ENCODE results near the gene ITPK1.

ITPK1 gene

DNA sequence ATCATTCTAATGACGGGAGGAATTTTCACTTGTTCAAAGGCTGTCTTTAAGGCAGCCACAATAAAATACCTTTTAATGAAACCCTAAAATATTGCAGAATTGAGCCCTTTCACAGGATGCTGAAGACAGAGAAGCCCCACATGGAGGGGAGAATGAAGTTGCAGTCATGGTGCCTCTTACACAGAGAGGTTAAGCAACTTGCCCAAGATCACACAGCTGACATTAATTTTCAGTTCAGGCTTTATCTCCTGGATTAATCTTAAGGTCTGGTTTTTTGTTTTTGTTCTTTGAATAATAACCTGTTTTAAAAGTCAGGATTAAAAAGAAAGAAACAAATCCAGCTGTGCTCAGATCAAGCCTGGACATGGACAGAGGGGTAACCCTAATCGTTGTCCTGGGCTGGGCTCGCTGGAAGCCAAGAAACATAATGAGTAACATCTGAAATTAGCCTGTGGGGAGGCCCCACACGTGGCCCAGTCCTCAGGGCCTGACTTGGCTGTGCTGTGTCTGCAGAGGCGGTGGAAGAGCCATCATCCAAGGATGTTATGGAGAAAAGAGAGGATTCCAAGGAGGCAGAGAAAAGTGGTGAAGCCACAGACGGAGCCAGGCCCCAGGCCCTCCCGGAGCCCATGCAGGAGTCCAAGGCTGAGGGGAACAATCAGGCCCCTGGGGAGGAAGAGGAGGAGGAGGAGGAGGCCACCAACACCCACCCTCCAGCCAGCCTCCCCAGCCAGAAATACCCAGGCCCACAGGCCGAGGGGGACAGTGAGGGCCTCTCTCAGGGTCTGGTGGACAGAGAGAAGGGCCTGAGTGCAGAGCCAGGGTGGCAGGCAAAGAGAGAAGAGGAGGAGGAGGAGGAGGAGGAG lies 184.8 kb downstream of the ITPK1 start:
- Histone ChIP-seq H3K9me3 (ENCODE audit: insufficient read depth, low read length, severe bottlenecking) (no peaks in the 10 kb centered on the region), H3K4me3 (ENCODE audit: low read depth in 1 of 2, low read length in 2 of 2) (no peak overlapping the region), H3K79me2 (ENCODE audit: insufficient read depth, low read length) (no peaks in the 10 kb centered on the region), H3K27ac (ENCODE audit: low read length) (no peak overlapping the region), H3K9ac (ENCODE audit: low read depth, low read length) (no peak overlapping the region), H2AFZ (ENCODE audit: low read depth, low read length) (no peak overlapping the region), H3K27me3 (ENCODE audit: insufficient read depth, low read length, poor library complexity) (no peaks in the 10 kb centered on the region), H3K4me2 (ENCODE audit: insufficient read depth, low read length) (no peak overlapping the region), H3K4me1 (ENCODE audit: insufficient read depth, low read length) (no peaks in the 10 kb centered on the region), H4K20me1 (ENCODE audit: insufficient read depth, low read length) (peaks cover 3% of the 10 kb centered on the region), H3K36me3 (ENCODE audit: insufficient read depth, low read length) (peaks cover 2% of the 10 kb centered on the region; the same call in 1 of the 2 replicates)
- TF ChIP-seq, protein P1, sequence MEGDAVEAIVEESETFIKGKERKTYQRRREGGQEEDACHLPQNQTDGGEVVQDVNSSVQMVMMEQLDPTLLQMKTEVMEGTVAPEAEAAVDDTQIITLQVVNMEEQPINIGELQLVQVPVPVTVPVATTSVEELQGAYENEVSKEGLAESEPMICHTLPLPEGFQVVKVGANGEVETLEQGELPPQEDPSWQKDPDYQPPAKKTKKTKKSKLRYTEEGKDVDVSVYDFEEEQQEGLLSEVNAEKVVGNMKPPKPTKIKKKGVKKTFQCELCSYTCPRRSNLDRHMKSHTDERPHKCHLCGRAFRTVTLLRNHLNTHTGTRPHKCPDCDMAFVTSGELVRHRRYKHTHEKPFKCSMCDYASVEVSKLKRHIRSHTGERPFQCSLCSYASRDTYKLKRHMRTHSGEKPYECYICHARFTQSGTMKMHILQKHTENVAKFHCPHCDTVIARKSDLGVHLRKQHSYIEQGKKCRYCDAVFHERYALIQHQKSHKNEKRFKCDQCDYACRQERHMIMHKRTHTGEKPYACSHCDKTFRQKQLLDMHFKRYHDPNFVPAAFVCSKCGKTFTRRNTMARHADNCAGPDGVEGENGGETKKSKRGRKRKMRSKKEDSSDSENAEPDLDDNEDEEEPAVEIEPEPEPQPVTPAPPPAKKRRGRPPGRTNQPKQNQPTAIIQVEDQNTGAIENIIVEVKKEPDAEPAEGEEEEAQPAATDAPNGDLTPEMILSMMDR (IDR thresholded peaks at IDR 0.05; ENCODE audit: borderline replicate concordance, extremely low read depth, low read length, poor library complexity, severe bottlenecking) = no peak
- TF ChIP-seq EZH2 (IDR thresholded peaks at IDR 0.05; ENCODE audit: borderline replicate concordance, low read depth, low read length, severe bottlenecking) = no peak
- DNase-seq = no peak
- ATAC-seq (ENCODE audit: insufficient read depth, low read depth) = no peak

DNA sequence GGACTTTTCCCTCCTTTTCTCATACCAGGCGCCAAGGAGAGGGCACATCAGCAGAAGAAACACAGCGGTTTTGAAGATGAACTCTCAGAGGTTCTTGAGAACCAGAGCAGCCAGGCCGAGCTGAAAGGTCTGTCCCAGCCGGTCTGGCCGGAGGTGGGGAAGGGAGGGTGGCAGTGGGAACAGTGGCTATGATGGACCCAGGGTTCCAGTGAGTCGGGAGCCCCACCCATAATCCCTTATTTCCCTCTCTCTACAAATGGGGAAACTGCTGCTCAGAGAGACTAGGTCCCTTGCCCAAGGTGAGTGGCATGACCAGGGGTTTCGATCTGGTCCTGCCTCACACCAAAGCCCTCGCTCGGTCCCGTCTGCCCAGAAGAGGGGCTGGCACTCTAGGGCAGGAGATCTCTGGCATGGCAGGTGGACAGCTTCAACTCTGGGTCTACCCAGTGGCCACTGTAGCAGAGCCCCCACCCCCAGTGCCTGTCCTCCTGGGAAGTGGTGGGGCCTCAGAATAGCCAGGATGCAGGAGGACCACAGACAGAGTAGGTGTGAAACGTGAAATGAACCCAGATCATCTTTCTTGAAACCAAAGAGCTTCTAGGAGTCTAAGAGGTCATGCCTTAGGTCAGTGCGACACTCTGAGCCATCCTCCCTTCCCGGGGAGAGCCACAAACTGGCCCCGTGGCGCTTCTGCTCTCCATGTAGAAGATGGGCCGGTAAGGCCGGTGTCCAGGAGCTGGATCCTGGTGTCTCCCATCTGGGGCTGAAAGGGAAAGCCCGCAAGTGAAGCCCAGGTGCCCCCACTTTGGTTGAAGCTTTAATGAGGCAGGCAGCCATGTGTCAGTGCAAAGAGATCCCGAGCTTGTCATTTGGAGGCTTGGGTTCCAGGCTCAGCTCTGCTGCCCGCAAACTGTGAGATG lies 185.8 kb downstream of the ITPK1 start:
- Histone ChIP-seq H4K20me1 (ENCODE audit: insufficient read depth, low read length) (peaks cover 3% of the 10 kb centered on the region; the same call in 1 of the 2 replicates), H3K4me2 (ENCODE audit: insufficient read depth, low read length) (no peak overlapping the region), H3K9me3 (ENCODE audit: insufficient read depth, low read length, severe bottlenecking) (no peaks in the 10 kb centered on the region), H3K4me1 (ENCODE audit: insufficient read depth, low read length) (no peaks in the 10 kb centered on the region), H3K79me2 (ENCODE audit: insufficient read depth, low read length) (no peaks in the 10 kb centered on the region), H2AFZ (ENCODE audit: low read depth, low read length) (no peak overlapping the region), H3K27ac (ENCODE audit: low read length) (no peak overlapping the region), H3K36me3 (ENCODE audit: insufficient read depth, low read length) (no peaks in the 10 kb centered on the region), H3K27me3 (ENCODE audit: insufficient read depth, low read length, poor library complexity) (no peaks in the 10 kb centered on the region), H3K4me3 (ENCODE audit: low read depth in 1 of 2, low read length in 2 of 2) (no peak overlapping the region), H3K9ac (ENCODE audit: low read depth, low read length) (no peak overlapping the region)
- DNase-seq = no peak
- TF ChIP-seq, protein P1 (IDR thresholded peaks at IDR 0.05; ENCODE audit: borderline replicate concordance, extremely low read depth, low read length, poor library complexity, severe bottlenecking) = no peak
- TF ChIP-seq EZH2 (IDR thresholded peaks at IDR 0.05; ENCODE audit: borderline replicate concordance, low read depth, low read length, severe bottlenecking) = no peak
- ATAC-seq (ENCODE audit: insufficient read depth, low read depth) = no peak

DNA sequence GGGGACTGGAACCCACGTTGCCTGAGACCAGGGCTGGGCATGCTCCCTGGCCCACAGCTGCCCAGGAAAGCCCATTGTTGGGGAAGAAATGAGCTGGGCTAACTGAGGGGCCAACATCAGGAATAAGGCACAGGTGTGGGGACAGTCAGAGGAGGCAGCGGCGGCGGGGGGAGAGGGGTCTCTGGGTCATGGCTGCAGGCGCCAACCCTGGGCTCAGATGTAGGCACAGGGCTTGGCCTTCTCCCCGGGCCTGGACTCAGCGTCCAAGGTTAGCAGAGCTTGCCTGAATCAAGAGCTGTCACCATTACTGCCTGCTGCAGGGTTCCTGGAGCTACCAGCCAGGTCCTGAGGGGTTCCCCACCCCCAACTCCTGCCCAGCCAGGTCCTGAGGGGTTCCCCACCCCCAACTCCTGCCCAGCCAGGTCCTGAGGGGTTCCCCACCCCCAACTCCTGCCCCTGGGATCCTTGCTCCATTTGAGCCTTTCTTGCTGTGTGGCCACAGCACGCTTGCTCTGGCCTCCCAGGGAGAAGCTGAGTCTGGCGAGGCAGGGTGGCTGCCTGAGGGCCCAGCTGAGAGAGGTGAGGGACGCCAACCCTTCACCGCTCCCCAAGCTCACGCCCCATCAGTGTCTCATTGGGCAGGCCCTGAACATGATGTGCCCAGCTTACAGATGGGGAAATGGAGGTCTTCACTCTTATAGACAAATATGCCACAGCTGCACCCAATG lies 186.6 kb downstream of the ITPK1 start:
- H3K79me2 ChIP-seq (ENCODE audit: insufficient read depth, low read length) = no peaks in the 10 kb centered on the region
- DNase-seq = no peak

More for the DNA sequence above, 186.6 kb downstream of the ITPK1 start:
- no peaks in the 10 kb centered on the region for H3K4me1 ChIP-seq (ENCODE audit: insufficient read depth, low read length)
- H3K9me3 ChIP-seq (ENCODE audit: insufficient read depth, low read length, severe bottlenecking) = no peaks in the 10 kb centered on the region
- no peaks in the 10 kb centered on the region for H3K27me3 ChIP-seq (ENCODE audit: insufficient read depth, low read length, poor library complexity)
- ATAC-seq (ENCODE audit: insufficient read depth, low read depth) = no peak
- H2AFZ ChIP-seq (ENCODE audit: low read depth, low read length) = no peak overlapping the region
- H4K20me1 ChIP-seq (ENCODE audit: insufficient read depth, low read length) = peaks cover 3% of the 10 kb centered on the region; the same call in 1 of the 2 replicates
- H3K36me3 ChIP-seq (ENCODE audit: insufficient read depth, low read length) = no peaks in the 10 kb centered on the region
- no peak overlapping the region for H3K4me2 ChIP-seq (ENCODE audit: insufficient read depth, low read length)
- H3K9ac ChIP-seq (ENCODE audit: low read depth, low read length) = no peak overlapping the region
- TF ChIP-seq, protein P1 (IDR thresholded peaks at IDR 0.05; ENCODE audit: borderline replicate concordance, extremely low read depth, low read length, poor library complexity, severe bottlenecking) = no peak
- no peak for TF ChIP-seq EZH2 (IDR thresholded peaks at IDR 0.05; ENCODE audit: borderline replicate concordance, low read depth, low read length, severe bottlenecking)
- no peak overlapping the region for H3K27ac ChIP-seq (ENCODE audit: low read length)
- no peak overlapping the region for H3K4me3 ChIP-seq (ENCODE audit: low read depth in 1 of 2, low read length in 2 of 2)

Data from DND-41 (cell line).